ENCODE data around the gene CYTL1.

CYTL1 gene

DNA sequence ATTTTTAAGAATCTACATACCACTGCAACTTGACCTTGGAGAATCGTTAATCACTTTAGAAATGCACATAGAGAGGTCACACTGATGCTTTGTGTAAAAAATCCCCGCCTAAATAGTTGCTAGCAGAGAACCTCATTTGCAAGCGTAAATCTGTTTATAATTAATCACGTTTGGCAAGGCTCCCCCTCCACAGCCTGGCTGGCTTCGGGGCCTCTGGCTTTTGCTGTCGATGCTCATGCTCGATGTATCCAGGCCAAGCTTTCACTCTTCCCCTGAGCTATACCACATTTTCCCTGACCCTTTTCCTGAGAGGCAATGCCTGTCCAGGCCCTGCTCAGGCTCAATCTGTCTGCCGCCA is 23.4 kb downstream of the CYTL1 start:
- H3K4me3 ChIP-seq (ENCODE audit: low read length): no peak overlapping the region

GRCh38 chr4:4995103-4995907 is 24.0 kb downstream of the CYTL1 start:
- TF ChIP-seq ZNF274 (IDR thresholded peaks at IDR 0.05; ENCODE audit: low read depth, low read length): no peak
- no peak overlapping the region for H3K4me3 ChIP-seq (ENCODE audit: low read length)

More for the DNA sequence above, 23.4 kb downstream of the CYTL1 start:
- no peak for TF ChIP-seq ZNF274 (IDR thresholded peaks at IDR 0.05; ENCODE audit: low read depth, low read length)

DNA sequence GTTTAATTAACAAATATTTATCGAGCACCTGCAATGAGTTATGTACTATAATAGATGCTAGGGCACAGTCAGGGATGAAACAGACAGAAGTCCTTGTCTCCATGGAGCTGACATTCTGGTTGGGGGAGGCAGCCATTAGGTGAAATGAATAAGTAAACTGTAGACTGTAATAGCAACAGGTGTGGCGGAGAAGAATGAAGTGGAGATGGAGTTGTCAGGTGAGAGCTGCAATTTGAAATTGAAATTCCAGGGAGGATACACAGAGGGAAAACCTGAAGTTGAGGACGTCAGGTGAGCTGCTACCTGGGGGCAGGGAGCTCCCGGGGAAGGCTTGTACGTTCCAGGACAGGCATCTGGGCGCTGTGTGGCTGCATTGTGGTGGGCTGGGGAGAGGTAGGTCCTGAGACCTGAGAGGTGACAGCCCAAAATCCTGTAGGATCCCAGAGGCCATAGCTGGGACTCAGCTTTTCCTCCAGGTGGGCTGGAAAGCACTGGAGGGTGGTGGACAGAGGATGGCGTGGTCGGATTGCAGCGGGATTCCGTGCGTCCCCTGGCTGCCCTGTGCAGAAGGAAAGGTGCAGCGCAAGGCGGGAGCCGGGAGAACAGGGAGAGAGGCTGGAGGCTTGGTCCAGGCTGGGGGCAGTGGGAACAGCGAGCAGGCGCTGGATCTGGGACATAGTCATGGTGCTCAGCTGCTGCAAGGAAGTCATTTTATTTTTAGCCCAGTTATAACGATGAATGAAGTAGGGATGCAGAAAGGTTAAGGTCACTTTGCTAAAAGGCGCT is 24.8 kb downstream of the CYTL1 start:
- no peak for TF ChIP-seq ZNF274 (IDR thresholded peaks at IDR 0.05; ENCODE audit: low read depth, low read length)
- H3K4me3 ChIP-seq (ENCODE audit: low read length): no peak overlapping the region

DNA sequence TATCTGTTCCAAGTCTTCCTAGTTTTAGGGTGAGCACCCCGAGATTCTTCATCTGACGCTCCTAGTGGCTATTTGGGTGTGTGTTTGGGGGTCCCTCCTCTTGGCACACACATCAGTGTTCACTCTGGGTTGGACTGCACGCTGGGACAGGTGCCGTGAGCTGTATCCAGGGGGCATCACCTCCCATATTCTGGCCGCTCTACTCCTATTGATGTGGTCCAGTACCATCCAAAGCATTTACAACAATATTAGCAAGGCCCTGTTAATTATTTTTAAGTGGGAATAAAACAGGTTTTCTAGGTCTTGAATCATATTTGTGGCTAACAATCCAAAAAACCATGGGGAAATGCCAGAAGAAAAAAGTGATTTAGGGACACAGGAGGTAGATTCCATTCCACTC is 26.4 kb downstream of the CYTL1 start:
- no peak overlapping the region for H3K4me3 ChIP-seq (ENCODE audit: low read length)
- no peak for TF ChIP-seq ZNF274 (IDR thresholded peaks at IDR 0.05; ENCODE audit: low read depth, low read length)

DNA sequence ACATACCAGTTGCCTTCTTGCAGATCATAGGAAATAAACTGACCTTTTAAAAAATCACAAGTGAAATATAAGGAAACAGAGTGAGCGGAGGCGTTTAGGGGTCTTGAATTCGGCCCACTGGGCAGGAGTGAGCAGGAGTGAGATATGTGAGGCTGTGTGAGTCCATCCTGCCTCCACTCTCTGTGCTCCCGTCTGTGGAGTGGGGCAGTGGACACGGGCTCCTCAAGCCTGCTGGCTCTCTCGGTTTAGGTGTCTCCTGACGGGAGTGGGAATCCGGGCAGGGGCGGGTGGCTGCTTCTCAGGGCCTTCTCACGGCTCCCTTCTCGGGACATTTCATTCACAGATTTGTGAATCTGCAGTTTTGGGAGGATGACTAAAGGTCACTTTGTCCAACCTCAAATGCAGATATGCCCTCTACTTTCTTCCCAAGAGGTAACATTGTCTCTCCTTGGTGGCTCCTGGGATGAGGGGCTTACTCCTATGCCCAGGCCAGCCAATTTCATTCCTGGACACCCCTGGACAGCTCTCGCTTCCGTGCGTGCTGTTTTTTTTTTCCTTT is 27.6 kb downstream of the CYTL1 start:
- no peak overlapping the region for H3K4me3 ChIP-seq (ENCODE audit: low read length)
- TF ChIP-seq ZNF274 (IDR thresholded peaks at IDR 0.05; ENCODE audit: low read depth, low read length): no peak

GRCh38 chr4:4990857-4991540 is 28.3 kb downstream of the CYTL1 start:
- TF ChIP-seq ZNF274 (IDR thresholded peaks at IDR 0.05; ENCODE audit: low read depth, low read length): no peak
- no peak overlapping the region for H3K4me3 ChIP-seq (ENCODE audit: low read length)

DNA sequence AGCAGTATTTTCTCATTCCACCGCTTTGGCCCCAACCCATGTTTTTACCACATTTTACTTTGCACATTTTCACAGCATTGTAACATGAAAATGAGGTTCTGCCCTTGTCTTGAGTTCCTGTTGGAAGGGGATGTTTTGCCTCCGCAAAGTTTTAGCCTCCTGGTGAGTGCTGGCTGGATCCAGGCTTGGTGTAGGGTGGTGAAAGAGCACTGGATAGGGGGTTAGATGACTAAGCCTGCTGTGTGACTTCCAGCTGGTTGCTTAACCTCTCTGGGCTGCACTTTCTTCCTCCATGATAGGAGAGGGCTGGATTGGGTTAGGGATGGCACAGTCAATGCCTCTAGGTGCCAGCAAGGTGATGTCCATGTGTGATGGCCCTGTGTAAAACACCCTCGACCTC is 28.9 kb downstream of the CYTL1 start:
- no peak overlapping the region for H3K4me3 ChIP-seq (ENCODE audit: low read length)
- no peak for TF ChIP-seq ZNF274 (IDR thresholded peaks at IDR 0.05; ENCODE audit: low read depth, low read length)

DNA sequence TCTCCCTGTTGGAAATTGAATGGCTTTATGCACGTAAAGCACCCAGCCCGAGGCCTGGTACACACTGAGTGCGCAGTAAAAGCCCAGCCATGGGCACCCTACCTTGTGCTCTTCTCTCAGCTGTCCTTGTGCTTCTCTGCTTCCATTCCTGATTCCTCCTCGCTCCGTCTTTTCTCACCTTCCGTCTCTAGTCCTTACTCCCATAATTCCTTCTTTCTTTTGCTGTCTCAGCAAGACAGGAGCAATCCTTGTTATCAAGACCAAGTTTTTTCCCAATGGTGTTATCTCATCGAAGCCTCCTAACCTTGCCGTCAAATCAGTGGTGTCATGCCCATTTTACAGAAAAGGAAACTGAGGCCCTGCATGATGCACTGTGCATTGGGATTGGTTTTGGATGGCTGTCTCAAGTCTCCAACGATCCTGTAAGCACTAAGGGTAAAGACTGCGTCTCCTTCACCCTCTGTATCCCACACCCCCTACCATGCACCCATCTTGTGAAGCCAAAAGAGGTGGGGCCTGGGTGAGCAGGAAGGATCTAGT is 30.1 kb downstream of the CYTL1 start:
- TF ChIP-seq ZNF274 (IDR thresholded peaks at IDR 0.05; ENCODE audit: low read depth, low read length): no peak

GRCh38 chr4:4987656-4988055 is 31.6 kb downstream of the CYTL1 start:
- H3K4me3 ChIP-seq (ENCODE audit: low read length): no peak overlapping the region
- TF ChIP-seq ZNF274 (IDR thresholded peaks at IDR 0.05; ENCODE audit: low read depth, low read length): no peak

More for the DNA sequence above, 30.1 kb downstream of the CYTL1 start:
- no peak overlapping the region for H3K4me3 ChIP-seq (ENCODE audit: low read length)

GRCh38 chr4:4986841-4987240 is 32.4 kb downstream of the CYTL1 start:
- H3K4me3 ChIP-seq (ENCODE audit: low read length): no peak overlapping the region
- TF ChIP-seq ZNF274 (IDR thresholded peaks at IDR 0.05; ENCODE audit: low read depth, low read length): no peak

DNA sequence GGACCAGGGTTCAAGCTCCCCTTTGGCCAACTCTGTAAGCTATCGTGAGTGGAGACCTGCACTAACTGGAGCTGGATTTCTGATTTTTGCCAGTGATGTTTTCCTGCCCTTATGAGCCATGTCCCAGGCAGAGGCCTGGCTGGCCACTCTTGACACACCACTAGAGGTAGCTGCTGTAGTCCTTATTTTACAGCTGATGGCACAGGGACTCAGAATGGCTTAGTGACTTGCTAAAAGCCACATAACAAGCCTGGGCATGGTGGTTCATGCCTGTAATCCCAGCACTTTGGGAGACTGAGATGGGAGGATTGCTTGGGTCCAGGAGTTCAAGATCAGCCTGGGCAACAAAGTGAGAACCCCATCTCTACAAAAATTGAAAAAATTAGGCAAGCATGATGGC is 33.4 kb downstream of the CYTL1 start:
- no peak for TF ChIP-seq ZNF274 (IDR thresholded peaks at IDR 0.05; ENCODE audit: low read depth, low read length)
- H3K4me3 ChIP-seq (ENCODE audit: low read length): no peak overlapping the region

- no peak for TF ChIP-seq ZNF274 (IDR thresholded peaks at IDR 0.05; ENCODE audit: low read depth, low read length)
- H3K4me3 ChIP-seq (ENCODE audit: low read length): no peak overlapping the region
These were observed 34.2 kb downstream of the CYTL1 start for GRCh38 chr4:4985036-4985435.

DNA sequence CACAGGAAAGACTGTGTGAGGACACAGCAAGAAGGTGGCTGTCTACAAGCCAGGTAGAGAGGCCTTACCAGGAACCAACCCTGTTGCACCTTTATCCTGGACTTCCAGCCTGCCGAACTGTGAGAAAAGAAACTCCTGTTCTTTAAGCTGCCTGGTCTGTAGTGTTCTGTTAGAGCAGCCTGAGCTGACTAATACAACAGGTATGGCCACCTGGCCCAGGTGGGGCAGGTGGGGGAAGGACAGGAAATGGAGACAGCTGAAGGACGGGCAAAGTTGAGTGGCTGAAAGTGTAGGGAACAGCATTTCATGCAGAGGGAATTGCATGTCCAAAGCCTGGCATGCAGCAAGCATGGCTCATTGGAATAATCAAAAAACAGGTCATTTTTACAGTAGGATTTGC is 35.1 kb downstream of the CYTL1 start:
- H3K4me3 ChIP-seq (ENCODE audit: low read length): no peak overlapping the region
- no peak for TF ChIP-seq ZNF274 (IDR thresholded peaks at IDR 0.05; ENCODE audit: low read depth, low read length)

- TF ChIP-seq ZNF274 (IDR thresholded peaks at IDR 0.05; ENCODE audit: low read depth, low read length): no peak
These were observed 37.4 kb downstream of the CYTL1 start for GRCh38 chr4:4981827-4982226.

More at GRCh38 chr4:4981827-4982226, 37.4 kb downstream of the CYTL1 start:
- H3K4me3 ChIP-seq (ENCODE audit: low read length): no peak overlapping the region

Measured in GM08714 (cell line).